RPMI7951 (cell line): ENCODE measurements around the gene LSM7. TPM values are rescaled to one million over a fixed set of nuclear protein-coding genes. Genes with fewer than 3 reads are reported as not detected.

Experiments used
- DNase-seq: peaks from one replicate; pipeline ENCODE4 v3.0.0-alpha.2; 2012; ENCODE audit warnings: low read depth
- total RNA-seq: library from RNA; depleted of rRNA; stranded (reverse); fragments of >200 nt; shearing (Covaris generic); gene quantifications from 2 replicates; pipeline ENCODE4 v1.2.3, GENCODE V29; 2014

LSM7 gene
- total RNA-seq, 1 experiment from 2014 or later: 343 TPM

DNA sequence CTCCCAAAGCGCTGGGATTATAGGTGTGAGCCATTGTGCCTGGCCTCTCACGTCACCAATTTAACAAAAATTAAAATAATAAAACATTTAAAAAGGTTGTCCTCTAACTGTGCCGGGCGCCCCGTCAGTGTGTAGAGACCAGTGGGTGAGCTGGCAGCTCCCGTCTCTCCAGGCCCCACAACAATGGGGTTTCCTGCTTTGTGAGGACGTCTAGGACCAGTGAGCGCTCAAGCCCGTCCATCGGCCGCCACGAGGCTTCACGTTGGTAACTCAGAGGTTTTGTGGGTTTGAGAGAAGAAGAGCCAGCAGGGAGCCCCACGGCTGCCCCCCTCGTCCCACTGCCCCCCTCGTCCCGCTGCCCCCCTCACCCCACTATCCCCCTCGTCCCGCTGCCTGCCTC lies 4.7 kb downstream of the LSM7 start:
- no peak for DNase-seq

DNA sequence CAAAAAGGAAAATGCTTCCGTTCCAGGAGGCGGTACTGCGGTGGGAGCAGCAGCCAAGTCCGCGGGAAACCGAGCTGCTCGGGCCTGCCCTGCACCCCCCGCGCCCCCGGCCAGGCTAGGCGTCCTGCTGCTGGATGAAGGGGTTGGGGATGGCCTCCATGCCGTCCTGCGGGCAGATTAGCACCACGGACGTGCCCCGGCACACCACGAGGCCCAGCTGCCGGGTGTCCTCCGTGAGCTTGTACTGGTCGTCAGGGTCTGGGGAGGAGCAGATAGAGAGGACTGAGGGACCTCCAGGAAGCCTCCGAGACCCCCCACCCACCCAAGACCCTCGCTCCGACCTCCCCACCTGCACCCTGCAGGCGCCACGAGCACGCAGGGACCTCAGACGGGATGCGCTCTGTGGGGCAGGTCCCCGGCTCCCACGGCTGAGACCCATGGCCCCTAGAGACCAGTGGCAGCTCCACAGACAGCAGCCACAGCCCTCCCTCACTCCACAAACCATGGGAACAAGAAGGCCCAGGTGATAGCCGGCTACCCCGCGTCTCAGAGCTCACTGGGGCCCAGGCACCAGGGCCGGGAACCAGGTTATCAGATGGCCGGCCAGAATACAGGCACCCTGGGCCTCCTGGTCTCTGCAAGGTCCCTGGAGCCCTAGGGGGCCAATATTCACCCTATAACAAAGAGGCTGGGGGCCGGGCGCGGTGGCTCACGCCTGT lies 6.7 kb downstream of the LSM7 start:
- DNase-seq: no peak

DNA sequence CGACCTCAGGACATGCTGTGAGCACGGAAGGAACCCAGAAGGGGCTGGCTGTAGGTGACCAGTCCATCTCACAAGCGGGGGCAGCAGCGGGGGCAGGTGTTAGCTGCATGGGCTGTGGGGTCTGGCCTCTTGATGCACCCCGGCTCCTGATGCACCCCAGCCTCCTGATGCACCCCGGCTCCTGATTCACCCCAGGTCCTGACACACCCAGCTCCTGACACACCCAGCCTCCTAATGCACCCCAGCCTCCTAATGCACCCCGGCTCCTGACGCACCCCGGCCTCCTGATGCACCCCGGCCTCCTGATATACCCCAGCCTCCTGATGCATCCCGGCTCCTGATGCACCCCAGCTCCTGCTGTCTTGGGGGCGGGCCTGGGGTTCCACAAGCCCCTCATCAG lies 7.4 kb downstream of the LSM7 start:
- no peak for DNase-seq

DNA sequence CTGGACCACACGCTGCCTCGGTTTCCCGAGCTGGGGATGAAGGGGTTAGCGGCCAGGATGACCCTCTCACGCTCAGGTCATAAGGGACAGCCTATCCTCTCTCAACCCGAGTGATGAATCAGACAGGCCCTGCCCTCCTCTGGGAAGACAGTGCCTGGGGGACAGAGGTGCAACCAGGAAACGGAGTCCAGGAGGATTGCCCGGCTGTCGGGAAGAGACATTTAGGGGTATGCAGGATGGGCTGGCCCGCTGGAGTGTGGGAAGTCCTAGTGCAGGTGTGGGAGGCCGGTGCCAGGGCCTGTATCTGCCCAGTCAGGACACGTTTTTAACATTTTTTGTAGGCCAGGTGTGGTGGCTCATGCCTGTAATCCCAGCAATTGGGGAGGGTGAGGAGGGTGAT lies 8.3 kb downstream of the LSM7 start:
- no peak for DNase-seq

DNA sequence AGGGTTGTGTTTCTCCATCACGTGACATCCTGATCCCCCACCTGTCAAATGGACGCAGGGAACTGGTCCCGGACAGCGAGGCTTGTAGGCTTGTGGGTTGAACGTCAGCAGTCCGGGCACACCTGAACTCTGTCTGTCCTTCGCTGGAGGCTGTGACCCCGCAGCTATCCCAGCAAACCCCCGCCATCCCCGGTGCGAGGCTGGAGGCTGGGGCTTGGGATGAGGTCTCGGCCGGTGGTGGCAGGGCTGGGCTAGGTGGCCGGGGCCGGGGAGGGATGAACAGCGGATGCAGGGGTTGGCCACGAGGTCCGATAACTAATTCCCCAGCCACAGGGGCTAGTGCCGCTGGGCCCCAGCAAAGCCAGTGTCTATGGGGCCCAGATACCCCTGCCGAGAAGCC lies 8.8 kb downstream of the LSM7 start:
- no peak for DNase-seq

DNA sequence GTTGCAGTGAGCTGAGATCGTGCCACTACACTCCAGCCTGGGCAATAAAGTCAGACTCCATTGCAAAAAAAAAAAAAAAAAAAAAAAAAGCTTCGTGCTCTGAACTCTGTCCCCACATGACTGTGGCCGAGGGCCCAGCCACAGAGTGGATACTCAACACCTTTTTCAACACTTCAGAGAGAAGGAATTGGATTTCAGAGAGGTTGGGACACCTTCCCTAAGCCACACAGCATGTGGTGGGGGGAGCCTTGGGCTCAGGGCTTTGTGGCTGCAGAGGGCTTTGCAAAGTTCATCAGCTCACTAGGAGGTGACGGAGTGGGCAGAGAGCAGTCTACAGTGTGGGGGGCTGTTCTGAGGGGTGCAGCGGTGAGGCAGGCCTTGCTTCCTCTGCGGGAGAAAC lies 9.5 kb downstream of the LSM7 start:
- DNase-seq: no peak

DNA sequence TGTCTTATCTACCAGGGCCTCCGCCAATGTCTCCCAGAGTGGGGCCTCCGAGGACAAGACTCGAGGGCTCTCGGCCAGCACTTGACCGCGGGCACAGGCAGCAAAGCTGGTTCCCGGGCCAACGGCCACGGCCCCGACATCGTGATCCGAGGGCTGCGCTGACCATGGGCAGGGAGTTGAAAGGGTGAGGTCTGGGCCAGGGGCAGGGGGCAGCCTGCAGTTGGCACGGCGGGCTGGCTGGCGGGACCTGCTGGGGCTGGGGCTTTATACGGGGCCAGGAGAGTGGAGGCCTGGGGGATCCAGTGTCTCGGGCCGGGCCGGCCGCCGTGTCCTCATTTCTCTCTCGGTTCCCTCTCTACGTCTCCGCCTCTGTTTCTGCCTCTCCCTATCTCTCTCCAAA lies 10.6 kb downstream of the LSM7 start:
- no peak for DNase-seq

DNA sequence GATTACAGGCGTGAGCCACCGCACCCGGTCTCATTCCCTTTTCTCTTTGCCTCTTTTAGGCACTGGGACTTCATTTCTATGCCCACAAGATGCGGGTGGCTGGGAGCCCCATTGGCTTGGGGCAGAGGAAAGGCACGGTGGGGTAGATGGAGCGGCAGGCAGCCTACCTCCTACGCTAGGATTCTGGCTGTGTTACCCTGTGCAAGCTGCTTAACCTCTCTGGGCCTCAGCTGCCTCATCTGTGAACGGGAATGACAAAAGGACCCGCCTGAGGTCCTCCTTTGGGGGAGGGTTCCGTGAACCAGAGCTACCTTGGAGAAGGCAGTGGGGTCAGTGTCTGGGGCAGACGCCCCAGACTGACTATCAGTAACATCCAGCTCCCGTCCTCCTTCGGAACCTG lies 11.1 kb downstream of the LSM7 start:
- no peak for DNase-seq

DNA sequence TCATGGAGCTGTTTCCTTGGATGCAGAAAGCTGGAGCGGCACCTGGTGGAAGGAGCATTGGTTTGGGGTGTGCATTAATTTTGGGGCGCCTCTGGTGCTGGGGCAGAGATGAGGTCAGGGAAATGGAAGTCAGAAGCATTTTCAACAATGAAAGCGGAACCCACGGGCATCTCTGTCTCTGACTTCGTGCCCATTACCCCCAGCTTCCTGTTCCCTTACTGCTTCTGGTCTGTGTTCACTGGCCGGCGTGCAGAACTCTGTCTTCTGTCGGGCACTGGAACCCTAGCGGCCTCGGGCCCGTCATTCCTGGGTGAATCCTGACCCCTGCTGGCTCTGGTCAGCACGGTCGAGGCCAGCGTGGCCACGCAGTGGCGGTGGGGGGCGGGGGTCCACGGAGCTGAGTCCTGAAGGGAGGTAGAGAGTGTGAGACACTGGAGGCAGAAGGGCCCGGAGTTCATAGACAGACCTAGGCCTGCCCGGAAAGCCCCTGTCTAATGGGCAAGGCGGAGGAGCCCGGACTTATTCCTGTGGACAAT lies 12.5 kb downstream of the LSM7 start:
- peak; percentile 72 for DNase-seq

DNA sequence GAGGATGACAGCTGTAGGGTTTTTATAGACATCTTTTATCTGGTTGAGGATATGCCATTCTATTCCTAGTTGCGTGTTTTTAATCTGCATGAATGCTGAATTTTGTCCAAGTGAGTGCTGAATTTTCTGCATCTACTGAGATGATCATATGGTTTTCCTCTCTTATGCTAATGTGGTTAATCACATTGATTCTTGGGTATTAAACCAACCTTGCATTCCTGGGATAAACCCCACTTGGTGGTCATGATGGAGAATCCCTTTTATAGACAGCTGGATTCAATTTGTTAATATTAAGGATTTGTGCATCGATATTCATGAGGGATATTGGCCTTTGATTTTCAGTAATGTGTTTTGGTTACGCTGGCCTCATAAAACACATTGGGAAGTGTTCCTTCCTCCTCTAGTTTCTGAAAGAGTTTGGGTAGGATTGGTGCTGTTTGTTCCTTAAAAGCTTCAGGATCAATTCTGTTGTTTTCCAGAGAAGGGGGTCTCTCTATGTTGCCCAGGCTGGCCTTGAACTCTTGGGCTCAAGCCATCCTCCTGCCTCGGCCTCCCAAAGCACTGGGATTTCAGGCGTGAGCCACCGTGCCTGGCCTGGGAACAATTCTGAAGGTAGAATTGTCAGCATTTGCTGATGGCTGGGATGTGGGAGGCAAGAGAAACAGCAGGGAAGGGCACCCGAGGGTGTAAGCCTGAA lies 13.1 kb downstream of the LSM7 start:
- DNase-seq: no peak

DNA sequence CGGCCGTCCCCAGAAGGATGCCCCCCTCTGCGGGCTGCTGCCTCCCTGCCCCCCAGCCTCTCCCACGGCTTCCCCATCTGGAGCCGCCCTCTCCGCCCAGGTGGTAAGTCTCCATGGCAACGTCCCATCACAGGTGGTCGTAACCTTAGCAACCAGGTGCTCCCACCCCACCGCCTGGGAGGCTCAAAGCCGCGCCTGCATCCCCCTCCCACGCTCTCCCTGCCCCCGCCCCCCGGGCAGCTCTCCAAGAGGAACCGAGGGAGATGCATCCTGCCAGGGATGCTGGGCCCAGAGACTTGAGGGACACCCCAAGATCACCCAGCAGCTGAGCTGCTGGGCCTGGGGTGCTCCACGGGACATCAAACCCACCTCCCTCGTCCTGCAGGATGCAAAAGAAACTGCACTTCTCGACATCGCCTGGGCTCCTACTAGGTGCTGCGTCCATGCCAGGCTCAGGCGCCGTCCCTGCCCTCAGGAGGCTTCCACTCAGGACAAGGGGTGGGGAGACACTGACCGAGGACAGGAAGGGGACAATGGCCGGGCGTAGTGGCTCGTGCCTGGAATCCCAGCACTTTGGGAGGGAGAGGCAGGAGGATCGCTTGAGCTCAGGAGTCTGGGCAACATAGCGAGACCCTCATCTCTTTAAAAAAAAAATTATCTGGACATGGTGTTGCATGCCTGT lies 15.4 kb downstream of the LSM7 start:
- no peak for DNase-seq

DNA sequence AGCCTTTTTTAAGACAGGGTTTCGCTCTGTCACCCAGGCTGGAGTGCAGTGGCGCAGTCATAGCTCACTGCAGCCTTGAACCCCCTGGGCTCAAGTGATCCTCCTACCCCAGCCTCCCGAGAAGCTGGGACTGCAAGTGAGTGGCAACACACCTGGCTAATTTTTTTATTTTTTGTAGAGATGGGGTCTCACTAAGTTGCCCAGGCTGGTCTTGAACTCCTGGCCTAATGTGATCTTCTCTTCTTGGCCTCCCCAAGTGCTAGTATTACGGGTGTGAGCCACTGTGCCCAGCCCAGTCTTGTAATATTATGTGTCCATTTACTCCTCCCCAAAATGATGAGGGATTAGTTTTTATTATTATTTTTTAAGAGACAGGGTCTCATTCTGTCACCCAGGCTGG lies 17.3 kb downstream of the LSM7 start:
- DNase-seq: no peak

DNA sequence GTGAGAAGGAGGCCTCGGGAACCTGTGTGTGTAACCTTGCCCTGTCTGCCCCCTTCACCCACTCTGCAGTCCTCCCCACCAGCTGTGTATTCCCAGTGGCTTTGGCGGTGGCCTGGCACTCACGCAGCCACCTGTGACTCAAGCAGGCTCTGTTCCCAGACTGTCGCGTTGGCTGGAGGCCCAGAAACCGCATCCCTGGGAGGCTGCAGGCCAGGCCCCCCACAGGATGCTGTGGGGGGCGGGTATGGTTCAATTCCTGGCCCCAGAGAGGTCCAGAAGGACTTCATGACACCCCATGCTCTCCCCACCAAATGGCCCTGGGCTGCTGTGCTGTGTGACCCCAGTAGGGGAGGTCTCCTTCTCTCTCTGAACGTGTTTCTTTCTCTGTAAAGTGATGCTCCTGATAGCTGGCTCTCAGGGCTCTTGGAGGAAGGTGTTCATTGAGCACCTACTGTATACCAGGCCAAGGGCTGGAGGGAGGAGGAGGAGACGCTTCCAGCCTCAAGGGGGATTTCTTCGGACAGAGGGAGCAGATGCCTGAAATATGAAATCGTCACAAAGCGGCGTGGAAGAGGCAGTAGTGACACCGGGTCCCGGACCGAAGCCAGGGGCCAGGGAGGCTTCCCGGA lies 18.5 kb downstream of the LSM7 start:
- DNase-seq: peak; percentile 97

DNA sequence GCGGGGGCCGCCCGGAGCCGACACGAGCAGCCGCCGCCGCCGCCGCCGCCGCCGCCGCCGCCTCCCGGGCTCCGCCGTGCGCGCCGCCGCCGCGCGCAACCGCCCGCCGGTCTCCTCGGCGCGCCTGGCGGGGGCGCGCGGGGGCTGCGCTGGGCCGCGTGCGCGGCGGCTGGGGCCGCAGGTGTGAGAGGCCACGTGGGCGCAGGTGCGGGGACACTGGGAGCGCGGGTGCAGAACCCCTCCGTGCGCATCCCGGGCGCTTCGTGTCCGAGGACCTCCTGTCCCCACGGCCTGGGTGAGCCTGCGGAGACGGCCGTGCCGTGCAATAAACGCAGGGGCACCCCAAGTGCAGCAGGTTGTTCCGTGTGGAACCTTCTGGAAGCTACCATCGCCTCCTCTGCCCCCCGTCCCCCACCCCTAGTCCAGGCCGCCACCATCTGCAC lies 20.3 kb downstream of the LSM7 start, which contains the start of gene LINGO3:
Gene LINGO3, minus strand, starts transcription at position 41 of the 443 bp plus-strand sequence. CDS start 16,378 bp downstream, outside the sequence.
- DNase-seq: no peak

DNA sequence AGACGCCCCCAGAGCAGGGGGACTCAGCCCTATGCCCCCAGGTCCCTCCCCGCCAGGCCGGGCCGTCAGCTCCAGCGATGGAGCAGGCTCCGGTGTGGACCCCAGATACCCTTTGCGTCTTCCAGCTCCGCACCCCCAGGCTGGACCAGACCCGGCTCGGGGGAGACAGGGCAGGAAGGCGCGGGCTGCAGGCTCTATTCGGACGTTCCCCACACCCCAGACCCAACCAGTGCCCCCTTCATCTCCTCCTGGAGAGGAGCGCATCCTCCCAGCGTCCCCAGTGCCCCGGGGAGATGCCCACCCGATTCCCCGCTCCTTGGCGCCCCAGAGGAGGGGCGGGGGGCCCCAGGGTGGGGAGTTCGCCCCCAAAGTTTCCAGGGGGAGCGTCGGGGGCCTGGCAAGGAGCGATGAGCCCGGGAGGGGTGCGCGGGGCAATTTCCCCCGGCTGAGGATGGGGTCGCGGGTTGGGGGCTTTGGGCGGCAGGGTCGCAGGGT lies 20.8 kb downstream of the LSM7 start:
- no peak for DNase-seq

DNA sequence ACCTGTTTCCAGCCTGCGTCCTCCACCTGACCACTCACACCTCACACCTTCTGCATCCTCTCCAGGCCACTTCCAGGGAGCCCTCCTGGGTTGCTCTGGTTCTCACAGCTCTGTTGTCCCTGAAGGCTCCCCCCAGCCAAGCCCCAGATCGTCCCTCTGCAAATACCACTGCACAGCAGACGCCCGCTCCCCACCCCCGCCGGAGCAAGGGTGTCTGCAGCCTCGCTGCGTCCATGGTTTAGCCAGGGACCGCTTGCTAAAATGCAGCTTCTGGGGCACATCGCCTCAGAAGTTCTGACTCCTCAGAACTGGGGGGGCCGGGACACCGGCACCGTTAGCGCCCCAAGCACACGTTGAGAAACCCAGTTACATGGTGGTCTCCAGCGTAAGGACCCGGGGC lies 21.4 kb downstream of the LSM7 start:
- DNase-seq: no peak

DNA sequence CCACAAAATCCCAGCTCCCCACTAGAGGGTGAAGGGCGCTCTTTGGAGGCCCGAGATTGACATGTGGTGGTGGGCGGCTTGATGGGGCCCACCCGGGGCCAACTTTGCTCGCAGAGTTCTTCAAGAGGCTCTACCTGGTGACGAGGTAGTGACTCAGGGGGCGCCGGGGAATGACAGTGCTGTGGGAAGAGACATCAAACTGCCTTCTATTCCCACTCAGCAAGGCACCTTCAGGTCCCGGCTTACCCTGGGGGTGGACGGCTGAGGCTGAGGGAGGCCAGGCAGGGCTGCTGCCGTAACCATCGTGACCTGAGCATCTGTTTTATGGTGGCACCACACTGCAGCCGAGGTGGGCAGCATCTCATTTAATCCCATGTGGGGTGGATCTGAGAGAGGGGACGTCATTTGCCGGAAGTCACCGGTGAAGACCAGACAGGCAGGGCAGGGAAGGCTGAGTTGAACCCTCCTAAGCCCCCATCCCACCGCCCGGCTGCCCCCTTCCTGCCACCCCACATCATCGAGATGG lies 22.0 kb downstream of the LSM7 start:
- DNase-seq: no peak

DNA sequence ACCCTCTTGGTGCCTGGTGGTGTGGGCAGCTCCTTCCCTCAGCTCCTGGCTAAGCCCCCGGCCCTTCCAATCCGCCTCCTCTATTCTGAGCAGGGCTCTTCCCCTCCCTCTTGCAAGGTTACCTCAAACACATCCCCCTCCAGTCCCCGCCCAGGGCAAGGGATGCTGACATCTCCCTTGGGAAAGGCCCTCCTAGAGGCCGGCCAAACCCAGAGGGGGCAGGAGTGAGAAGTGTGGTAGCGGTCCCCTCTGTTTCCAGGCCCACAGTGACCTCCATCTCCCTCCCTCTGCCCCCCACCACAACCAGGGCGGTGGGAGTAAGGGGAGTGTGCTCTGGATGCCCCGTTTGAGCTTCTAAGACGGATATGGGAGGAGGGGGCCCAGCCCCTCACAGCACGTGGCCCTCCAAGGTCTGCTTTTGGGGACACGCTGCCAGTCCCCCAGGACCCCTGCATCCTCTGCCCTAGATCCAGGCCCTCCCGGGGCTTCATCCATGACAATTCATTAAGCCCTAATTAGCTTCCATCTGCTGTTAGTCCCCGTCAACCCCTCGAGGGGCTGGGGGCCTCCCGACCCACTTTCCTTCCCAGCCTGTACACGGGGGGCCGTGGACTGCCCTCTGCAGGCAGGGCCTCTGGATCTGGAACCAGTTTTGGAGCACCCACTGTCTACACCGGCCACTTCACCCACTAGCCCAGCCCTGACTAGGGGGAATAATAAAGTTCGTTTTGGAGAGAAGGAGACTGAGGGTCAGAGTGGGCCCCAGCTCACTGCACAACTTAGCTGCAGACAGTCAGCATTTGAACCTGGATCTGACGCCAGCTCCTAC lies 22.7 kb downstream of the LSM7 start:
- DNase-seq: no peak

DNA sequence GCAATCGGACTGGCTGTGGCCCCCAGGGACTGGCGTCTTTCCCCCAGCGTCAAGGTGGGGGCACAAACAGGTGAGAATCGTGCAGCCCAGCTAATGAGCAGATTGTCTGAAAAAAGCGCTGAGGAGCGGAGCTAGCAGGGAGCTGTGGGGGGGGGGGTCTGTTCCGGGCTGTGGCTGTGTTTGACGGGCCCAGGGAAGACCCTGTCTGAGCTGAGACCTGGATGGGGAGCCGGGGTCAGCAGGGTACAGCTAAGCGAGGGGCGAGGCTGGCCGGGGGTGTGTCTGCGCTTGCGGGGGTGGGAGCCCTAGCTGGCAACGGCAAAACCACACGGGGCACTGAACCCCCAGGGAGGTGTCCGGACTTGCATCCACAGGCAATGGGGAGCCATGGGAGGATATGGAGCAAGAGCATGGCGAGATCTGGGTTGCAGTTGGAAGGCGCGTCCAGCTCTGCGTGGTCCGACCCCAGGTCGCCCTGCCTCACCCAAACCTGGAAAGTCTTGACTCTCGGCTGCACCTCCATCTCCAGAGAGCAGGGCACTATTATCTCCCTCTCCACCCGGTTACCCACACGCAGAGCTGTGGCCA lies 25.1 kb downstream of the LSM7 start:
- no peak for DNase-seq
